Measurements from ENCODE around the gene JAK1.

JAK1 gene

GRCh38 chr1:64917907-64918306 is 48.4 kb downstream of the JAK1 start:
- DNase-seq: no peak

- DNase-seq: no peak
These were observed 49.0 kb downstream of the JAK1 start for GRCh38 chr1:64917328-64917861.

DNA sequence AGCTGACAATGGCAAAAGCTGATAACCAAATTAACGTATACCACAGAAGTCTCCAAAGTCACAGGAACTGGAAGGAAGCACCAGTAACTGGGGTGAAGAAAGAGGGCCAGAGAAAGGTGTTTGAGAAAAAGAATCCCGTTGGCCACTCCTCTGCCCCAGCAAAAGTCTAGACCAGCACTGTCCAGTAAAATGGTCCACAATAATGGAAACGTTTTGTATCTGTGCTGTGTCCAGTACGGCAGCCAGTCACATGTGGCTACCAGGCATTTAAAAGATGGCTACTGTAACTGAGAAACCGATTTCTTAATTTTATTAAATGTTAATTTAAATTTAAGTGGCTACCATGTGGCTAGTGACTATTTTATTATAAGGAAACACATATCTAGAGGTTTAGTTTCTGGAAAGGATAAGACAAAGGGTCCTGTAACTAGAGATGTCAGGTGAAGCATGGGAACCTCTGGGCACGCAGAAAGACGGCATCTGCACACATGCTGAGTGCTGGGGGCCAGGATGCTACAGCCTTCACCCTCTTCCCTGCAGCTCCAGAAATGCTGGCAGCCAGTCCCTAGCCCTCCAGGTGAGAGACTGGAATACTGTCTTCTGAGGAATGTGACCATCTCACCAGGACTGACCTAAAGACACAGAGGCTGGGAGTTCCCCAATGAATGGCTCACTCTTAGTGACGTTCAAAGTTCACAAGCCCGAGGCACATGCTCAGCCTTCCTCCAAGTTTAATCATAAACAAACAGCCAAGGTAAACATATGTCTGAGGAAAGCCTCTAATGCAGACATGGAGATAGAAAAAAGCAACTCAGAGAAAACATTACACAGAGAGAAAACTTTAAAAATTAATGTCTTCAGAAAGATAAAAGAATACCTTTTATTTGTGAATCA is 50.7 kb downstream of the JAK1 start:
- DNase-seq: no peak

- DNase-seq: no peak
These were observed 52.9 kb downstream of the JAK1 start for GRCh38 chr1:64913361-64914015.

GRCh38 chr1:64912191-64912590 is 54.2 kb downstream of the JAK1 start:
- DNase-seq: no peak

GRCh38 chr1:64911326-64911725 is 55.0 kb downstream of the JAK1 start:
- no peak for DNase-seq

DNA sequence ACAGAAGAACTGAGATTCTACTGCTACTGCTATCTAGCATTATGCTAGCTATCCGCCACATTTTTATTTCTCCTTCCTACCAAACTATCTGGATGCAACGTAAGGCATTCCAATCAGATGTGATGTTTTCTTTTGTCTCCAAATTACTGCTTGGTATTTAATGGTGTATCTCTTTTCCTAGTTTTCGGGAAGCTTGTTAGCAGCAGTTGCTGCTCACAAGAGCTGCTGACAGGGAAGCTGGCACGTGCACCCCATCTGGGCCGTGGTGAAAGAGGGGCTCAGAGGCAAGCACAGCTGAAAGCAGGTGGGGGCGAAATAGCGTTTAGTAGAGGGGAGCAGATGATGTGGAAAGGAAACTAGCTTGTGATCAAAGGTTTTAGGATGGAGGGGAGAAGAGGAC is 57.3 kb downstream of the JAK1 start:
- no peak for DNase-seq

GRCh38 chr1:64908575-64908974 is 57.8 kb downstream of the JAK1 start:
- DNase-seq: no peak

- DNase-seq: no peak
These were observed 59.9 kb downstream of the JAK1 start for GRCh38 chr1:64906447-64906846.

DNA sequence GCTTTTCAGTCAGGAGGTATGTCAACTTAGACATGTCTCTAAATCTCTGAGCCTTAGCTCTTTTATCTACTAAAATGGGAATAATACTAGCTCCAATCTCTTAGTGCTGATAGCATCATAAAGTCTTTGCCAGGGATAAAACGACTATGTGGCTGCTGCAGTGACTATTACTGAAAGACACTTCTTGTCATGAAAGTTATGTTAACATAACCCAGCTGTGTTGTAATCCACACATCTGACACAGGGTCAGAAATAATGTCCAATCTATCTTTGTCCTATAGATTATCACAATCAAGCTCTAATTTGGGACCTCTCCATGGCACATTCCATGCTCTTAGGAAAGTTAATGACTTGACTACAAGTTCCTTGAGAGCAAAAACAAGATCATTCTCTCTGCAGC is 62.8 kb downstream of the JAK1 start:
- DNase-seq: no peak

DNA sequence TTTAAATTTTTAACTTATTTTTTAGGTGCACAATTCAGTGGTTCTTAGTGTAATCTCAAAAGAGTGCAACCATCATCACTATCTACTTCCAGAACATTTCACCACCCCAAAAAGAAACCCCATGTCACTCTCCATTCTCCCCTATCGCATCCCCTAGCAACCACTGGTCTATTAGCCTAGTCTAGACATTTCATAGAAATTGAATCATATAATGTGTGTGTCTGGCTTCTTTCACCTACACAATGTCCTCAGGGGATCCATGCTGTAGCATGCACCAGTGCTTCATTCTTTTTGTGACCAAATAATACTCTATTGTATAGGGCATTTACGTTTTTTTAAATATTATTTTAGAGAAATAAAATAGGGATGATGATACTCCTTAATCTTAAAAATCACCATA is 64.7 kb downstream of the JAK1 start:
- DNase-seq: no peak

DNA sequence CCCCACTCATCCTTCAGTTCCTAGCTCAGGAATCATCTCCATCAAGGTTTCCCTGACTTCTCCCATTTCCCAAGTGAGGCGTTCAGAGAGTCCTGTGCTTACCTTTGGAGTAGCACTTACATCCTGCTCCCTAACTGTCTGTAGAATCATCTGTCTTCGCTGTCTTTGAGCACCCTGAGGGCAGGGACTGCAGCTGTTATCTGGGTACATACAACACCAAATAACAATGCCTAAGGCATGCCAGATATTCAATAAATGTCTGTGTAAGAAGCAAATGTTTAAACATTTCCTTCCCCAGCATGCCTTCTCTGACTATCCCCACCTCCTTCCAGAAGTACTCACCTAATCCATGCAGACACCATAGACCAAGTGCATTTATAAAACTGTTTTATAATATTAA is 65.4 kb downstream of the JAK1 start:
- no peak for DNase-seq

DNA sequence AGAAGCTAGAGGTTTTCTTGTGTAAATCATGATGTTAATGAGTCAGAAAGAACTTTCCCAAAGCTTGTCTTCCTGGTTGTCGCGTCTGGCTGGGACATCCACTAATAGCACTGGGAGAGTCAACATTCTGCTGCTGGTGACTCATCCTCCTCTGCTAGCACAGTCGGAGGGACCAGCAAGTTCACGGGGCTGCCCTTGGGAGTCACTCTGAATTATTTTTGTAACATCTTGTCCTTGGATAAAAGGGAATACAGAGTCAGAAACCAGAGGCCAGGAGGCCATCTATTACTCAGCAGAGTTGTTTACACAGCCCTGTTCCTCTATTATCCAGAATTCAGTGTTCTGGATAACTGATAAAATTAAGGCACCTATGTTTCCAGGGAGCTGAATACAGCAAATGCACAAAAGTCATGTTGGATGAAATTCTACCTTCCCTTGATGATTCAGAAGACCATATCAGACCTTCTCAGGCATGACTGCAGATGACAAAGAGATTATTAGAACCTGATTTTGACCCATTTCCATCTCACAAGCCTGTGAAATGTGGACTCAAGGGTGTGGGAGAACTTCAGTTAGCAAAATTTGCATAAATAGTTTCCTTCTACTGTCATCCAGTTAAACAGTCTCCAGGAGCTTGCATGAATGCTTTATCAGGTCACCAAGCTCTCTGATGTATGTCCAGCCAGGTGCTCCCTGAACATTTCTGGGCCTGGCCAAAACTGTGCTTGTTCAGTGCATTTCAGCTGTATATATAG is 68.1 kb downstream of the JAK1 start:
- DNase-seq: peak; percentile 13

- DNase-seq: no peak
These were observed 69.8 kb downstream of the JAK1 start for GRCh38 chr1:64896551-64896950.

DNA sequence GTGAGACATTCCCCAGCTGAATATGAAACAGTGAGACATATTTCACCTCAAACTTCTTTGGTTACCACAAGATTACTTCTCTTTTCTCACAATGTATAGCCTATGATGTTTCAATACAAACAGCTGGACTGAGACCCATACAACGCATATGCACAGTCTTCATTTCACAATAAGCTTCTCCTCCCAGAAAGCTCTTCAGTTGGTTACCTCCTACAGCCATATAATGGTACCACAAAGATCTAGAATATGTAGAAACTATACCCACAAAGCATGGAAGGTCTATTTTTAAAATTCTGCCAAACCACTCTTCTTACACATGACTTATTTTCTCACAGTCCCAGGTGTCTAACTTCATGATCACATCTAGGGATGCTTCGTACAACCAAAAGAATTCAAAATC is 70.8 kb downstream of the JAK1 start:
- no peak for DNase-seq

- no peak for DNase-seq
These were observed 71.7 kb downstream of the JAK1 start for GRCh38 chr1:64894438-64895196.

DNA sequence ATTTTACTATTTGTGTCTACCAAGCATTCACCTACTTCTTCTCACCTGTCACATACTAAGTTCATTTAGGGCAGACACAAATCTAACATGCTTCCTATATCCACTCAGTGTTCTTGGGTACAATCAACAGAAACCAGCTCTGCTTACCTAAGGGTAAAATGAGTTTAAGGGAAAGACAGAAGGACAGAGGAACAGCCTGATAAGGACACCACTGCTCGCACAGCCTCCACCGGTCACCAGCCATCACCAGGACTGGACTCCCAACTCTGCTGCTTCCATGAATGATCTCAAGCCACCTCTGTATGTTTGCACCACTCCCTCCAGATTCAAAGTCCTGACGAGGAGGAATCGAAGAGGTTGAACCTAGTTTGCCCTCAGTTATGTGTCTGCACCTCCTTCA is 72.4 kb downstream of the JAK1 start:
- DNase-seq: no peak

DNA sequence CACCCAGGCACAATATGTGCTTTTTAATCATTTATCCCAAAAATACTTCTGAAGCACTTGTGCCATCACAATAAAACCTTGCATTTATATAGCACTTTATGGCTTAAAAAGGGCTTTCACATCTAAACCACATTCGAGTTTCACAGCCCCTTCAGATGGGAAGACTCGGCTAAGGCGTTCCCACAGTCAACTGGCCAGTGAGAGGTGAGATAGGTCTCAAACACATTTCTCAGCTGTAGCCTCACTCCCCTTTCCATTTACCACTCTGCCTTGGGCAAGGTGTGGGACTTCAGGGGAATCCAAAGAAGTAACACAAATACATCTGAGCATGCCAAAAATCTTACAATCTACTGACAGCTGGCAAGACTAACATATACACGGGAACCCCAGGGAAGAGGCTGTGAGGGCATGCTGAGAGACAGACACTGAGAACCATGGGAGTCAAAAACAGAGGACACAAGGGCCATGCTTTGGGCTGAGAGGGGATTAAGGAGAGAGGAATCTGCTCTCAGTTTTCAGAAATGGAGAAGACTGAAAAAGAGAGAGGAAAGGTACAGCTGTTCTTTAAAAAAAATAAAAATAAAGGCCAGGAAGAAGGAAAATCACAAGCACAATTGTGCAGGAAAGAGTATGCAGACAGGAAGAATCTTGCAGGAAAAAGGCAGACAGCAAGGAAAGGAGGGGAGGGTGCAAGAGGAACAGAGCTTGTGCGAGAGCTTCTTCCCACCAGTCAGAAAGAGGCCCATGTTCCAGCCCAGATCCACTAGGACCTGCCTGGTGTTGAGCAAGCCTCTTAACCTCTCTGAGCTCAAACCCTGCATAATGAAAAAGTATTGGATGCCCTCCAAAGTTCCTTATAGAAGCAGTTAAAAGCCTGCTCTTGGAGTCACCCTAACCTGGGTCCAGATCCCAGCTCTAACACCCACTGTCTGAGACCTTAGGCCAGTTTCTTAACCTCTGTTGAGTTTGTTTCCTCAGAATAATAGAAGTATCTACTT is 73.5 kb downstream of the JAK1 start:
- DNase-seq: no peak

DNA sequence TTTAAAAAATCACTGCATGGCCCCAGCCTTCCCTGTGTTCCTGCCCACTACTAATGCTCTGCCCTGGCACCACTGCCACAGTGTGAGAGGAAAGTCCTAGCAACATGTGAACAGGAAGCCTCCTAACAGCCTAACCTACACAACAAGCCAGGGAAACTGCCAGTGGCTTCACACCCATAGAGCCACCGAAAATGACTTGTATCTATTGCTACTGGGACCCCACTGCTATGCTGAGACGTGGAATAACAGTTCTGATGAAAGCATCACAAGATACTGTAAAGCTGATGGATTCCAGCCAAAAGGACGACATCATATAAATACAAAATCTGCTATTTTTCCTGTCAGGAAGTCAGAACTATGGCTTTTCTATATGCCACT is 74.9 kb downstream of the JAK1 start:
- peak; percentile 22 for DNase-seq

DNA sequence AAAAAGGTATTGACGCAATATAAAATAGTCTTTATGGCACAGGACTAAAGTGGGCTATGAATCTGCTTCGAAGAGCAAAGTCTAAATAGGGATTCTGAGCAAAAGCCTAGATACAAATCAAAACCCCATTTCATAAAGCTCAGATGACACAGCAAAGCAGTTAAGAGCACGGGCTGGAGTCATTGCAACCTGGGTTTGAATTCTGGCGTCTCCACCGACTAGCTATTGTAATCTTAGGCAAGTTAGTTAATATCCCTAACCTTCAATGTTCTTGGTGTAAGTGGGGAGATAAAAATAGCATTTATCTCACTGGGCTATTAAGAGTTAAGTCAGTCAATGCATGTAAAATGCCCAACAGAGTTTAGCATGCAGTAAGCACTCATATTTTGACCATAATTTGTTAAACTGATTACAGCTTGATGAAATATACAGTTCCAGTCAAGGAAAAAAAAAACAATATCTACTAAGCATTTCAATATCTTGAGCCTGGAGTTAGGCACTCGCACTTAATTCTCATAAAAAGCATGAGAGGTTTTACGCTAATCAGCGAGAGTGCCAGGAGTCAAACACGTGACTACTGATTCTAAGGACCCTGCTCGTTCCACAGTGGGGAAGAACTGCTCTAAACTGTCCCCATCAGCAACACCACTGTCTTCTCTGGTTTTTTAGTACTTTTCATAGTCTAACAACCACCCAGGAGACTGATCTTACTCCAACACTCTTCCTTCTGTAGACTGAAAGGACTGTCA is 75.5 kb downstream of the JAK1 start:
- no peak for DNase-seq
